Measurements from ENCODE around the gene LY9.

DNA sequence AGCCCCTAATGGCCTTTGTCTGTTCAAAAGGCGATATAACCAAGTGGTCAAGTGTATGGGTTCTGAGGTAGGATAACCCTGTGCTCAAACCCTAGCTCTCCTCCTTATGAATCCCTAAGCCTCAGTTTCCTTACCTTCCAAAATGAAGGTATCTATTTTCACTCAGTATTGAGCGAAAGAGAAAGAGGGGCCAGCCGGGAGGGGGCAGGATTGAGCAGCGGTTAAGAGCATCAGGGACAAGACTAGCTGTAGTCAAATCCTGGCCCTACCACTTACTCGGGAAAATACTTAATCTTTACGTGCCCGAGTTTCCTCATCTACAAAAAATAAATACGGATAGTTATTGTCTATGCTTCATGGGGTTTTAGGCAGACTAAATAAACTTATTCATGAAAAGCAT, 25.7 kb downstream of the LY9 start:
- TF ChIP-seq POLR2A (IDR thresholded peaks at IDR 0.05), result no peak
- TF ChIP-seq, protein P1, sequence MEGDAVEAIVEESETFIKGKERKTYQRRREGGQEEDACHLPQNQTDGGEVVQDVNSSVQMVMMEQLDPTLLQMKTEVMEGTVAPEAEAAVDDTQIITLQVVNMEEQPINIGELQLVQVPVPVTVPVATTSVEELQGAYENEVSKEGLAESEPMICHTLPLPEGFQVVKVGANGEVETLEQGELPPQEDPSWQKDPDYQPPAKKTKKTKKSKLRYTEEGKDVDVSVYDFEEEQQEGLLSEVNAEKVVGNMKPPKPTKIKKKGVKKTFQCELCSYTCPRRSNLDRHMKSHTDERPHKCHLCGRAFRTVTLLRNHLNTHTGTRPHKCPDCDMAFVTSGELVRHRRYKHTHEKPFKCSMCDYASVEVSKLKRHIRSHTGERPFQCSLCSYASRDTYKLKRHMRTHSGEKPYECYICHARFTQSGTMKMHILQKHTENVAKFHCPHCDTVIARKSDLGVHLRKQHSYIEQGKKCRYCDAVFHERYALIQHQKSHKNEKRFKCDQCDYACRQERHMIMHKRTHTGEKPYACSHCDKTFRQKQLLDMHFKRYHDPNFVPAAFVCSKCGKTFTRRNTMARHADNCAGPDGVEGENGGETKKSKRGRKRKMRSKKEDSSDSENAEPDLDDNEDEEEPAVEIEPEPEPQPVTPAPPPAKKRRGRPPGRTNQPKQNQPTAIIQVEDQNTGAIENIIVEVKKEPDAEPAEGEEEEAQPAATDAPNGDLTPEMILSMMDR (IDR thresholded peaks at IDR 0.05), result no peak

Measured in lower leg skin (tissue), 3 donors.